CD14-positive monocyte (primary cell): ENCODE data around the gene DHFR2. TPM values are rescaled to one million over a fixed set of nuclear protein-coding genes. Genes with fewer than 3 reads are reported as not detected.
A peak's percentile ranks its signal among the peaks of the same experiment; 100 is the strongest.

Experiments used
- DNase-seq, 3 donors: peaks; one replicate each; pipeline ENCODE4 v3.0.0-alpha.2; 2011 to 2022
- H2AFZ ChIP-seq: 2 replicates; pipeline ENCODE4 v1.6.0; 2012; ENCODE audit warnings: mild to moderate bottlenecking, low read depth, low read length, inconsistent platforms; ENCODE audit not compliant: insufficient read depth, poor library complexity, severe bottlenecking
- H3K27ac ChIP-seq, 2 donors: 1 replicate in 1 of 2; 2 replicates in 1 of 2; pipeline ENCODE4 v1.5.1; 2012 to 2013; ENCODE audit warnings: low read length in 2 of 2, control low read depth in 1 of 2, inconsistent platforms in 1 of 2, low read depth in 1 of 2, mild to moderate bottlenecking in 1 of 2
- H3K27me3 ChIP-seq, 2 donors: one replicate each; pipeline versions ENCODE4 v1.6.0 to v1.6.1; 2011 to 2013; ENCODE audit warnings: low read length in 2 of 2; ENCODE audit not compliant: control insufficient read depth in 2 of 2, insufficient read depth in 2 of 2
- H3K36me3 ChIP-seq, 2 donors: replicated peaks in 1 of 2; 1 replicate in 1 of 2; 2 replicates in 1 of 2; pipeline versions ENCODE4 v1.5.1 to v1.6.1; 2012 to 2013; ENCODE audit warnings: low read length in 2 of 2, control low read depth in 1 of 2, inconsistent platforms in 1 of 2, mild to moderate bottlenecking in 1 of 2; ENCODE audit not compliant: insufficient read depth in 2 of 2, control insufficient read depth in 1 of 2
- H3K4me1 ChIP-seq, 2 donors: 1 replicate in 1 of 2; 2 replicates in 1 of 2; pipeline versions ENCODE4 v1.5.1 to v1.6.1; 2012 to 2013; ENCODE audit warnings: low read length in 2 of 2, control low read depth in 1 of 2, inconsistent platforms in 1 of 2, mild to moderate bottlenecking in 1 of 2, moderate library complexity in 1 of 2; ENCODE audit not compliant: insufficient read depth in 2 of 2, control insufficient read depth in 1 of 2
- H3K4me2 ChIP-seq: replicated peaks from 2 replicates; pipeline ENCODE3; 2012; ENCODE audit warnings: low read length, moderate library complexity, mild to moderate bottlenecking; ENCODE audit not compliant: poor library complexity, severe bottlenecking; ENCODE audit errors: extremely low read depth
- H3K4me3 ChIP-seq, 3 experiments: fragments of 200-600 bp in 1 of 3; sonication (generic) in 1 of 3; replicated peaks in 1 of 3; 1 replicate in 2 of 3; 2 replicates in 1 of 3; pipeline ENCODE4 v1.5.1; 2011 to 2013; ENCODE audit warnings: low read length in 3 of 3, mild to moderate bottlenecking in 3 of 3, control low read depth in 2 of 3, low read depth in 2 of 3, inconsistent platforms in 1 of 3, moderate library complexity in 1 of 3
- H3K79me2 ChIP-seq: 2 replicates; pipeline ENCODE4 v1.6.0; 2012; ENCODE audit warnings: mild to moderate bottlenecking, control low read depth, inconsistent platforms, low read length, moderate library complexity; ENCODE audit not compliant: insufficient read depth
- H3K9ac ChIP-seq: 2 replicates; pipeline ENCODE4 v1.6.0; 2017; ENCODE audit warnings: low read length, mild to moderate bottlenecking; ENCODE audit not compliant: insufficient read depth, poor library complexity, severe bottlenecking
- H3K9me3 ChIP-seq, 2 donors: replicated peaks in 1 of 2; 1 replicate in 1 of 2; 2 replicates in 1 of 2; pipeline versions ENCODE4 v1.5.1 to v1.6.1; 2012 to 2013; ENCODE audit warnings: low read length in 2 of 2, control low read depth in 1 of 2; ENCODE audit not compliant: control insufficient read depth in 1 of 2, insufficient read depth in 1 of 2
- H4K20me1 ChIP-seq: 2 replicates; pipeline ENCODE4 v1.6.0; 2012; ENCODE audit warnings: mild to moderate bottlenecking, low read length, control low read depth, moderate library complexity; ENCODE audit not compliant: insufficient read depth
- H3K27ac Mint-ChIP-seq, 7 donors: one replicate each; pipeline ENCODE4 v1.8.0; 2020; ENCODE audit warnings: mild to moderate bottlenecking in 7 of 7, mixed read lengths in 7 of 7, moderate library complexity in 6 of 7, inconsistent platforms in 2 of 7
- H3K27me3 Mint-ChIP-seq, 3 donors: one replicate each; pipeline ENCODE4 v1.8.0; 2021 to 2022; ENCODE audit warnings: low read depth in 3 of 3, mild to moderate bottlenecking in 3 of 3, mixed read lengths in 3 of 3, moderate library complexity in 3 of 3, inconsistent platforms in 1 of 3
- H3K36me3 Mint-ChIP-seq, 2 donors: one replicate each; pipeline ENCODE4 v1.8.0; 2020; ENCODE audit warnings: mixed read lengths in 2 of 2, inconsistent platforms in 1 of 2, mild to moderate bottlenecking in 1 of 2
- H3K4me1 Mint-ChIP-seq: one replicate; pipeline ENCODE4 v1.8.0; 2020; ENCODE audit warnings: mild to moderate bottlenecking, mixed read lengths
- H3K4me3 Mint-ChIP-seq, 2 donors: one replicate each; pipeline ENCODE4 v1.8.0; 2020; ENCODE audit warnings: mild to moderate bottlenecking in 2 of 2, mixed read lengths in 2 of 2, moderate library complexity in 1 of 2
- H3K9me3 Mint-ChIP-seq, 7 donors: one replicate each; pipeline ENCODE4 v1.8.0; 2020 to 2022; ENCODE audit warnings: mixed read lengths in 7 of 7, mild to moderate bottlenecking in 6 of 7, moderate library complexity in 6 of 7, inconsistent platforms in 2 of 7
- WGBS: methylation state at CpG from one replicate; pipeline ENCODE4 v1.1.5; 2013; ENCODE audit warnings: missing lambda C conversion rate; ENCODE audit not compliant: insufficient coverage; 5-methylcytosine and 5-hydroxymethylcytosine counted together
- intact Hi-C, 2 donors: fragments of 100-400 bp; cut with micrococcal nuclease; formaldehyde crosslinking; loops; one replicate each; pipeline versions ENCODE4 v1.15.0 to v1.15.1; 2023
- polyA plus RNA-seq, 3 donors: library from polyadenylated mRNA; depleted of rRNA in 1 of 3; unstranded in 2 of 3; stranded (reverse) in 1 of 3; fragments of 300-500 nt in 2 of 3; fragments of >200 nt in 1 of 3; fragmentation: Illumina TruSeq in 2 of 3; gene quantifications; 1 replicate in 2 of 3; 2 replicates in 1 of 3; pipeline ENCODE4 v1.2.3, GENCODE V29; 2012 to 2021
- TF ChIP-seq, protein P1 (sequence below): fragments of 200-600 bp; IDR thresholded peaks from one replicate; pipeline ENCODE4 v1.8.0; 2022; ENCODE audit warnings: antibody characterized with exemption, mild to moderate bottlenecking

DHFR2 gene
- polyA plus RNA-seq, 3 donors, result 0.35 to 2.8 (median 1.2) TPM

DNA sequence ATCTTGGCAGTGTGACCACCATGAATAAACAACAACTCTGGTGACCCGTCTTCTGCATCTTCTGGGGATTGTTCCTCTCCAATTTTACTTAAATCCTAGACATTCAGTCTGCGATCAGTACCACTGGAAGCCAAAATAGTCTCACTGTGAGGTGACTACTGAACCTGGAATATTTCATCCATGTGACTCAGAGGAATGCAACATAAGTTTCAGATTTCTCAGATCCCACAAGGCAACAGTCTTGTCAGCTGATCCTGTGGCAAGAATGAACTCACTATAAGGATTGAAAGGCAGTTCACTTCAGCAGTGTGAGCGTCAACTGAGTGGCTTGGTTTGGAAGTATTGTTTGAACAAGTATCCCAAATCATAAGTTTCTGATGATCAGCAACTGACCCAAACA is 13.3 kb upstream of the DHFR2 start:
- no peaks in the 10 kb centered on the region for H3K9me3 ChIP-seq
- Mint-ChIP-seq H3K4me1 (peaks cover 7% of the 10 kb centered on the region), H3K27me3 (peaks cover 0 to 1% (median 0%) of the 10 kb centered on the region in 3 donors), H3K9me3 (peaks cover 0 to 6% (median 0%) of the 10 kb centered on the region in 7 donors), H3K4me3 (no peak overlapping the region), H3K36me3 (peaks cover 41 to 69% of the 10 kb centered on the region in 2 donors), H3K27ac (no peak overlapping the region)
- H3K27me3 ChIP-seq, result no peaks in the 10 kb centered on the region
- 89% methylated on average over 2 of the region's 3 CpGs for WGBS
- no peak overlapping the region for H3K27ac ChIP-seq
- H2AFZ ChIP-seq, result no peak overlapping the region
- H3K36me3 ChIP-seq, result peaks cover 12 to 45% of the 10 kb centered on the region in 2 donors
- no peaks in the 10 kb centered on the region for H3K4me1 ChIP-seq
- peaks cover 47% of the 10 kb centered on the region for H3K79me2 ChIP-seq
- intact Hi-C loops, result no loop called here
- H4K20me1 ChIP-seq, result peaks cover 64% of the 10 kb centered on the region
- TF ChIP-seq, protein P1, sequence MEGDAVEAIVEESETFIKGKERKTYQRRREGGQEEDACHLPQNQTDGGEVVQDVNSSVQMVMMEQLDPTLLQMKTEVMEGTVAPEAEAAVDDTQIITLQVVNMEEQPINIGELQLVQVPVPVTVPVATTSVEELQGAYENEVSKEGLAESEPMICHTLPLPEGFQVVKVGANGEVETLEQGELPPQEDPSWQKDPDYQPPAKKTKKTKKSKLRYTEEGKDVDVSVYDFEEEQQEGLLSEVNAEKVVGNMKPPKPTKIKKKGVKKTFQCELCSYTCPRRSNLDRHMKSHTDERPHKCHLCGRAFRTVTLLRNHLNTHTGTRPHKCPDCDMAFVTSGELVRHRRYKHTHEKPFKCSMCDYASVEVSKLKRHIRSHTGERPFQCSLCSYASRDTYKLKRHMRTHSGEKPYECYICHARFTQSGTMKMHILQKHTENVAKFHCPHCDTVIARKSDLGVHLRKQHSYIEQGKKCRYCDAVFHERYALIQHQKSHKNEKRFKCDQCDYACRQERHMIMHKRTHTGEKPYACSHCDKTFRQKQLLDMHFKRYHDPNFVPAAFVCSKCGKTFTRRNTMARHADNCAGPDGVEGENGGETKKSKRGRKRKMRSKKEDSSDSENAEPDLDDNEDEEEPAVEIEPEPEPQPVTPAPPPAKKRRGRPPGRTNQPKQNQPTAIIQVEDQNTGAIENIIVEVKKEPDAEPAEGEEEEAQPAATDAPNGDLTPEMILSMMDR, result no peak
- no peak overlapping the region for H3K4me2 ChIP-seq
- H3K9ac ChIP-seq, result no peak overlapping the region
- DNase-seq, result no peak
- H3K4me3 ChIP-seq, result no peak overlapping the region

DNA sequence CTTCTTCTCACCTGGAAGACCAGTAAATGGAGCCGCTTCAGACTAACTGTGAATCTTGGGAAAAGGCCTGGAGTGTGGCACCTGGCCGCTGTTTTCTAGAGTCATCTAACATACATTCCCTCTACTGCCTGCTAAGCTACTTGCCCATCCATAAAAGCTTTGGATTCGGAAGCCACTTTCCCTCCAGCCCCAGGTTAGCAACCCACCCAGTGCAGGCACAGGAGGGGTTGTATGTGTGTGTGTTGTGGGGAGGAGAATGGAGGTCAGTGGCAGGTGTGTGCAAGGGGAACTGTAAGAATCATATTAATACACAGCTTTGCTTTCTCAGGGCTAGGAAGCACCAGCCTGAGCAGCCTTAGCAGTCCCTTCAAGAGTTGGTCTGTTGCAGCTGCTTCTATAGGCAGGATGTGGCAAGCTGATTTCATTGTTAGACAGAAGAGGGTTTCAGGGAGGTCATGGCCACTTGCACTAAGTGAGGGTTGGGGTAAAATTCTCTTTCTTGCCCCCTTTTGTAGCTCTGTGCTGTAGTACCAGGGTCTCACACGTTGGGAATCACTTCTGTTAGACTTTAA is 9.1 kb upstream of the DHFR2 start:
- WGBS, result 100% methylated on average over 1 of the region's 4 CpGs
- H3K4me1 ChIP-seq, result no peaks in the 10 kb centered on the region
- H3K9ac ChIP-seq, result no peak overlapping the region
- TF ChIP-seq, protein P1, result no peak
- no peak overlapping the region for H2AFZ ChIP-seq
- peaks cover 1% of the 10 kb centered on the region for H3K4me1 Mint-ChIP-seq
- no peaks in the 10 kb centered on the region for H3K27me3 ChIP-seq
- DNase-seq, result no peak
- peak overlapping the region in 1 of 7 donors; percentile 41 for H3K27ac Mint-ChIP-seq
- H3K27me3 Mint-ChIP-seq, result no peaks in the 10 kb centered on the region
- H3K4me3 ChIP-seq, result no peak overlapping the region
- H3K36me3 ChIP-seq, result peaks cover 10 to 59% of the 10 kb centered on the region in 2 donors
- H3K79me2 ChIP-seq, result peaks cover 77% of the 10 kb centered on the region
- no peak overlapping the region for H3K4me3 Mint-ChIP-seq
- H3K36me3 Mint-ChIP-seq, result peaks cover 52 to 66% of the 10 kb centered on the region in 2 donors
- intact Hi-C loops, result no loop called here
- H3K9me3 Mint-ChIP-seq, result peaks cover 1 to 8% (median 3%) of the 10 kb centered on the region in 7 donors
- H3K9me3 ChIP-seq, result no peaks in the 10 kb centered on the region
- peak overlapping the region in 1 of 2 donors; percentile 32 for H3K27ac ChIP-seq
- no peak overlapping the region for H3K4me2 ChIP-seq
- peaks cover 61% of the 10 kb centered on the region for H4K20me1 ChIP-seq
